B cell (primary cell): ENCODE data around the gene DHX8. TPM values are rescaled to one million over a fixed set of nuclear protein-coding genes. Genes with fewer than 3 reads are reported as not detected.
"Not testable (repeated sequence)": the region's sequence is repeated elsewhere in the genome, so short reads cannot be mapped to it uniquely, and the experiment has no call there.

Source experiments
- ATAC-seq: fragments of 200-7000 bp; cut with Tn5 transposase; one replicate; pipeline ENCODE4 v1.10.0; 2021; ENCODE audit warnings: low read depth, mild to moderate bottlenecking, moderate number of reproducible peaks, moderate library complexity
- CTCF ChIA-PET: fragments of 350-600 bp; sonication (Branson Sonifier 250); formaldehyde crosslinking; loops from one replicate; lab custom pipeline; 2021; ENCODE audit warnings: antibody characterized with exemption, inconsistent platforms; lab: Charles Lee
- POLR2A ChIA-PET: fragments of 350-600 bp; sonication (Branson Sonifier 250); formaldehyde crosslinking; loops from one replicate; lab custom pipeline; 2021; ENCODE audit warnings: antibody characterized with exemption; lab: Charles Lee
- DNase-seq: peaks from one replicate; pipeline ENCODE4 v3.0.0; 2013
- H2AFZ ChIP-seq: 2 replicates; pipeline ENCODE4 v1.6.1; 2012; ENCODE audit warnings: mild to moderate bottlenecking, low read depth, low read length; ENCODE audit not compliant: insufficient read depth, poor library complexity, severe bottlenecking
- H3K27ac ChIP-seq, 2 donors: 1 replicate in 1 of 2; 2 replicates in 1 of 2; pipeline ENCODE4 v1.5.1; 2012 to 2013; ENCODE audit warnings: low read length in 2 of 2, mild to moderate bottlenecking in 2 of 2, moderate library complexity in 1 of 2
- H3K27me3 ChIP-seq, 4 experiments: fragments of 200-600 bp in 1 of 4; sonication (generic) in 1 of 4; replicated peaks in 1 of 4; 1 replicate in 2 of 4; 2 replicates in 2 of 4; pipeline versions ENCODE4 v1.6.1 to v1.7.0; 2013 to 2016; ENCODE audit warnings: low read length in 3 of 4, mild to moderate bottlenecking in 2 of 4, mixed read lengths in 1 of 4, moderate library complexity in 1 of 4; ENCODE audit not compliant: insufficient read depth in 4 of 4, control insufficient read depth in 3 of 4; ENCODE audit errors: control extremely low read depth in 1 of 4
- H3K36me3 ChIP-seq, 2 experiments: replicated peaks in 1 of 2; 1 replicate in 1 of 2; 2 replicates in 1 of 2; pipeline versions ENCODE4 v1.6.1 to v1.7.1; 2013; ENCODE audit warnings: low read length in 1 of 2; ENCODE audit not compliant: insufficient read depth in 2 of 2, control insufficient read depth in 1 of 2; ENCODE audit errors: control extremely low read depth in 1 of 2, extremely low read depth in 1 of 2
- H3K4me1 ChIP-seq, 2 donors: fragments of 200-600 bp in 1 of 2; sonication (generic) in 1 of 2; 1 replicate in 1 of 2; 2 replicates in 1 of 2; pipeline versions ENCODE4 v1.5.1 to v1.6.1; 2013 to 2017; ENCODE audit warnings: low read length in 2 of 2; ENCODE audit not compliant: control insufficient read depth in 2 of 2, insufficient read depth in 2 of 2
- H3K4me2 ChIP-seq: replicated peaks from 2 replicates; pipeline ENCODE3; 2012; ENCODE audit warnings: mild to moderate bottlenecking, low read depth, low read length; ENCODE audit not compliant: poor library complexity, severe bottlenecking
- H3K4me3 ChIP-seq, 5 experiments: fragments of 200-600 bp in 1 of 5; sonication (generic) in 1 of 5; 1 replicate in 3 of 5; 2 replicates in 2 of 5; pipeline versions ENCODE4 v1.5.1 to v1.7.0; 2011 to 2016; ENCODE audit warnings: low read length in 4 of 5, mild to moderate bottlenecking in 4 of 5, low read depth in 2 of 5, control low read depth in 1 of 5, moderate library complexity in 1 of 5; ENCODE audit not compliant: insufficient read depth in 1 of 5; ENCODE audit errors: control extremely low read depth in 1 of 5, extremely low read depth in 1 of 5
- H3K79me2 ChIP-seq: fragments of 200-600 bp; sonication (generic); one replicate; pipeline ENCODE4 v1.6.0; 2016; ENCODE audit warnings: low read length; ENCODE audit not compliant: control insufficient read depth, insufficient read depth
- H3K9ac ChIP-seq: fragments of 200-600 bp; sonication (generic); 2 replicates; pipeline ENCODE4 v1.6.1; 2017; ENCODE audit warnings: mild to moderate bottlenecking, low read length, moderate library complexity
- H3K9me3 ChIP-seq, 3 donors: one replicate each; pipeline versions ENCODE4 v1.6.1 to v1.7.1; 2013; ENCODE audit warnings: low read length in 2 of 3; ENCODE audit not compliant: control insufficient read depth in 2 of 3, insufficient read depth in 1 of 3; ENCODE audit errors: control extremely low read depth in 1 of 3
- H4K20me1 ChIP-seq: 2 replicates; pipeline ENCODE4 v1.6.0; 2012; ENCODE audit warnings: mild to moderate bottlenecking, low read length; ENCODE audit not compliant: insufficient read depth, control insufficient read depth, poor library complexity, severe bottlenecking
- H3K27ac Mint-ChIP-seq: one replicate; pipeline ENCODE4 v1.8.0; 2021; ENCODE audit warnings: mixed read lengths
- H3K27me3 Mint-ChIP-seq: one replicate; pipeline ENCODE4 v1.8.0; 2021; ENCODE audit warnings: mixed read lengths
- H3K4me1 Mint-ChIP-seq: one replicate; pipeline ENCODE4 v1.8.0; 2021; ENCODE audit warnings: mixed read lengths
- H3K4me3 Mint-ChIP-seq: one replicate; pipeline ENCODE4 v1.8.0; 2021; ENCODE audit warnings: mixed read lengths
- H3K9me3 Mint-ChIP-seq: one replicate; pipeline ENCODE4 v1.8.0; 2022; ENCODE audit warnings: mixed read lengths; ENCODE audit not compliant: insufficient read depth
- CTCF ChIP-seq: fragments of 200-600 bp; IDR thresholded peaks from one replicate; pipeline ENCODE4 v1.8.0; 2022; ENCODE audit warnings: antibody characterized with exemption, mild to moderate bottlenecking
- EZH2 ChIP-seq: IDR thresholded peaks from 2 replicates; pipeline ENCODE4 v1.6.1; 2012; ENCODE audit warnings: borderline replicate concordance, low read depth, mild to moderate bottlenecking, moderate library complexity, low read length; ENCODE audit not compliant: insufficient read depth, poor library complexity, severe bottlenecking
- WGBS: methylation state at CpG from one replicate; pipeline ENCODE4 v1.1.5; 2013; ENCODE audit warnings: missing lambda C conversion rate; ENCODE audit not compliant: insufficient coverage; 5-methylcytosine and 5-hydroxymethylcytosine counted together
- intact Hi-C: fragments of 100-400 bp; cut with micrococcal nuclease; formaldehyde crosslinking; loops from one replicate; pipeline ENCODE4 v1.10.0; 2022
- polyA plus RNA-seq: library from polyadenylated mRNA; depleted of rRNA; stranded (reverse); fragments of >200 nt; gene quantifications from 2 replicates; pipeline ENCODE4 v1.2.3, GENCODE V29; 2012
- total RNA-seq, 2 donors: library from RNA; stranded (reverse); fragments of 120-200 nt in 1 of 2; gene quantifications; 1 replicate in 1 of 2; 2 replicates in 1 of 2; pipeline versions ENCODE4 v1.2.3 to v1.2.4, GENCODE V29; 2013 to 2022

DHX8 gene
- total and polyA plus RNA-seq, 2 donors (not counting 1 experiment from before 2014, with no cell fraction given), result 17.9 to 63.3 TPM

- Mint-ChIP-seq H3K4me3 (no peak overlapping the region), H3K27me3 (peaks cover 22% of the 10 kb centered on the region), H3K4me1 (no peaks in the 10 kb centered on the region), H3K27ac (no peak overlapping the region), H3K9me3 (no peaks in the 10 kb centered on the region)
- H3K79me2 ChIP-seq, result no peaks in the 10 kb centered on the region
- ChIA-PET POLR2A (no interaction called here), CTCF (no interaction called here)
- H3K27me3 ChIP-seq, result peaks cover 0 to 4% (median 2%) of the 10 kb centered on the region in 4 experiments
- intact Hi-C loops, result no loop called here
- H3K36me3 ChIP-seq, result no peaks in the 10 kb centered on the region
- no peak overlapping the region for H3K9ac ChIP-seq
- TF ChIP-seq EZH2, result no peak
- no peak for TF ChIP-seq CTCF
- DNase-seq (no peak), ATAC-seq (no peak)
- no peak overlapping the region for H3K27ac ChIP-seq
- no peak overlapping the region for H3K4me2 ChIP-seq
- no peak overlapping the region for H3K4me3 ChIP-seq
- WGBS, result no CpG with 5 or more reads among the region's 1 CpG
- no peaks in the 10 kb centered on the region for H3K4me1 ChIP-seq
- no peaks in the 10 kb centered on the region for H4K20me1 ChIP-seq
- no peaks in the 10 kb centered on the region for H3K9me3 ChIP-seq
- no peak overlapping the region for H2AFZ ChIP-seq
Measured at GRCh38 chr17:43457362-43457692, 26.4 kb upstream of the DHX8 start.

DNA sequence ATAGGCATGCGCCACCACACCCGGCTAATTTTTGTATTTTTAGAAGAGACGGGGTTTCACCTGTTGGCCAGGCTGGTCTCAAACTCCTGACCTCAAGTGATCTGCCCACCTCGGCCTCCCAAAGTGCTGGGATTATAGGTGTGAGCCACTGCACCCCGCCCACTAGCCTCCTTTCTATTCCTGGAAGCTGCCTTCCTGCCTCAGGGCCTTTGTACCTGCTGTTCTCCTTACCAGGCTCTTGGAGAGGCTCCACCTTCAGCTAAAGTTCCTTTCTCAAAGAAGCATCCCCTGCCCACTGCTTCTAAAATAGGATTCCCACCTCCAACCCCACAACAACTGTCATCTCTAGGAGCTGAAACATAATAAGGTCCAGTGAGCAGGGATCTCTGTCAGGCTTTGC lies 23.9 kb upstream of the DHX8 start:
- 92% methylated on average over 5 of the region's 5 CpGs for WGBS
- H3K4me2 ChIP-seq, H3K9ac ChIP-seq, DNase-seq, H3K9me3 Mint-ChIP-seq, CTCF ChIA-PET, H3K4me3 ChIP-seq, ATAC-seq, intact Hi-C loops, H3K4me1 ChIP-seq, H3K27ac ChIP-seq, H3K4me3 Mint-ChIP-seq, H2AFZ ChIP-seq, H3K27me3 ChIP-seq, H3K79me2 ChIP-seq, H3K36me3 ChIP-seq, H3K9me3 ChIP-seq, H4K20me1 ChIP-seq, H3K27ac Mint-ChIP-seq, POLR2A ChIA-PET, H3K4me1 Mint-ChIP-seq: not testable (repeated sequence)
- H3K27me3 Mint-ChIP-seq, result peaks cover 22% of the 10 kb centered on the region
